ENCODE measurements around the gene SNIP1.
"Not testable (repeated sequence)": the region's sequence is repeated elsewhere in the genome, so short reads cannot be mapped to it uniquely, and the experiment has no call there.

SNIP1 gene

GRCh38 chr1:37553927-37554808, at the start of gene SNIP1:
SNIP1 (minus strand) TSS chr1:37554293; CDS start chr1:37554229, 64 bp downstream.
- peak within 1 kb of the TSS; percentile 90 to 98 for H3K4me3 Mint-ChIP-seq
- peak; percentile 90 for DNase-seq
- H3K4me1 Mint-ChIP-seq: peaks cover 22 to 46% of the 10 kb centered on the region in 2 donors
- peak; percentile 98 to 99 for ATAC-seq (replicated peaks)
- peaks cover 5 to 11% of the 10 kb centered on the region in 2 donors for H3K27me3 Mint-ChIP-seq
- H3K9me3 Mint-ChIP-seq: no peaks in the 10 kb centered on the region
- peaks cover 22 to 26% of the 10 kb centered on the region in 2 donors for H3K36me3 Mint-ChIP-seq
- peak within 1 kb of the TSS; percentile 96 for H3K27ac Mint-ChIP-seq

- no peaks in the 10 kb centered on the region for H3K36me3 Mint-ChIP-seq
- H3K4me3 Mint-ChIP-seq: peak overlapping the region in 1 of 2 donors; percentile 63
- H3K9me3 Mint-ChIP-seq: no peaks in the 10 kb centered on the region
- peak; percentile 25 for DNase-seq
- peak; percentile 76 to 77 for ATAC-seq (replicated peaks)
- no peak overlapping the region for H3K27ac Mint-ChIP-seq
- peaks cover 6 to 7% of the 10 kb centered on the region in 2 donors for H3K4me1 Mint-ChIP-seq
- peaks cover 19 to 22% of the 10 kb centered on the region in 2 donors for H3K27me3 Mint-ChIP-seq
Measured at GRCh38 chr1:37602750-37603694, 48.9 kb upstream of the SNIP1 start.

- DNase-seq (no peak), ATAC-seq (replicated peaks) (no peak)
- no peak overlapping the region for H3K27ac Mint-ChIP-seq
- peaks cover 6 to 9% of the 10 kb centered on the region in 2 donors for H3K4me1 Mint-ChIP-seq
- no peaks in the 10 kb centered on the region for H3K36me3 Mint-ChIP-seq
- peaks cover 19 to 22% of the 10 kb centered on the region in 2 donors for H3K27me3 Mint-ChIP-seq
- H3K9me3 Mint-ChIP-seq: no peaks in the 10 kb centered on the region
- H3K4me3 Mint-ChIP-seq: no peak overlapping the region
Measured at GRCh38 chr1:37601441-37601840, 47.3 kb upstream of the SNIP1 start.

GRCh38 chr1:37599940-37600339, 45.8 kb upstream of the SNIP1 start:
- Mint-ChIP-seq H3K9me3 (no peaks in the 10 kb centered on the region), H3K36me3 (peaks cover 6% of the 10 kb centered on the region in 2 donors), H3K4me3 (no peak overlapping the region), H3K27me3 (peaks cover 11 to 15% of the 10 kb centered on the region in 2 donors), H3K4me1 (peaks cover 18 to 20% of the 10 kb centered on the region in 2 donors), H3K27ac (no peak overlapping the region)
- DNase-seq: no peak
- ATAC-seq (replicated peaks): no peak

GRCh38 chr1:37596182-37596667, 42.1 kb upstream of the SNIP1 start:
- H3K36me3 Mint-ChIP-seq: peaks cover 9 to 12% of the 10 kb centered on the region in 2 donors
- no peaks in the 10 kb centered on the region for H3K27me3 Mint-ChIP-seq
- DNase-seq: no peak
- peaks cover 17% of the 10 kb centered on the region in 2 donors for H3K4me1 Mint-ChIP-seq
- H3K27ac Mint-ChIP-seq: peak overlapping the region; percentile 99
- ATAC-seq (replicated peaks): peak; percentile 0 to 4
- peak overlapping the region; percentile 99 to 100 for H3K4me3 Mint-ChIP-seq
- H3K9me3 Mint-ChIP-seq: no peaks in the 10 kb centered on the region

- Mint-ChIP-seq H3K27me3 (no peaks in the 10 kb centered on the region), H3K36me3 (peaks cover 9 to 17% of the 10 kb centered on the region in 2 donors), H3K4me3 (peak within 1 kb of the TSS; percentile 99 to 100)
Measured at GRCh38 chr1:37595440-37596181, 41.5 kb upstream of the SNIP1 start, which contains the start of gene GNL2. GNL2 (minus strand) TSS chr1:37595937; CDS start chr1:37595822, 115 bp downstream.

GRCh38 chr1:37593726-37594125, 39.6 kb upstream of the SNIP1 start:
- H3K27ac Mint-ChIP-seq: no peak overlapping the region
- H3K4me1 Mint-ChIP-seq: peaks cover 17% of the 10 kb centered on the region in 2 donors
- ATAC-seq (replicated peaks) (no peak), DNase-seq (no peak)
- no peak overlapping the region for H3K4me3 Mint-ChIP-seq
- no peaks in the 10 kb centered on the region for H3K27me3 Mint-ChIP-seq
- no peaks in the 10 kb centered on the region for H3K9me3 Mint-ChIP-seq
- peaks cover 18 to 26% of the 10 kb centered on the region in 2 donors for H3K36me3 Mint-ChIP-seq

More at GRCh38 chr1:37595440-37596181, 41.5 kb upstream of the SNIP1 start, which contains the start of gene GNL2:
- DNase-seq (peak; percentile 96), ATAC-seq (replicated peaks) (peak; percentile 98 to 100)
- H3K27ac Mint-ChIP-seq: peak within 1 kb of the TSS; percentile 99
- H3K4me1 Mint-ChIP-seq: peaks cover 17% of the 10 kb centered on the region in 2 donors
- no peaks in the 10 kb centered on the region for H3K9me3 Mint-ChIP-seq

- Mint-ChIP-seq H3K4me1 (peaks cover 0 to 5% of the 10 kb centered on the region in 2 donors), H3K9me3 (no peaks in the 10 kb centered on the region), H3K36me3 (peaks cover 19 to 44% of the 10 kb centered on the region in 2 donors), H3K4me3 (no peak overlapping the region), H3K27ac (no peak overlapping the region), H3K27me3 (no peaks in the 10 kb centered on the region)
- no peak for DNase-seq
- no peak for ATAC-seq (replicated peaks)
Measured at GRCh38 chr1:37588939-37589338, 34.8 kb upstream of the SNIP1 start.

GRCh38 chr1:37584544-37584943, 30.5 kb upstream of the SNIP1 start:
- H3K9me3 Mint-ChIP-seq; H3K4me3 Mint-ChIP-seq; ATAC-seq (replicated peaks); H3K27me3 Mint-ChIP-seq; H3K4me1 Mint-ChIP-seq; H3K27ac Mint-ChIP-seq; DNase-seq: not testable (repeated sequence)
- peaks cover 32 to 56% of the 10 kb centered on the region in 2 donors for H3K36me3 Mint-ChIP-seq

GRCh38 chr1:37575692-37576091, 21.6 kb upstream of the SNIP1 start:
- H3K9me3 Mint-ChIP-seq: no peaks in the 10 kb centered on the region
- peaks cover 5 to 6% of the 10 kb centered on the region in 2 donors for H3K4me1 Mint-ChIP-seq
- DNase-seq (no peak), ATAC-seq (replicated peaks) (no peak)
- peak overlapping the region; percentile 25 for H3K27ac Mint-ChIP-seq
- no peaks in the 10 kb centered on the region for H3K27me3 Mint-ChIP-seq
- peaks cover 41 to 71% of the 10 kb centered on the region in 2 donors for H3K36me3 Mint-ChIP-seq
- no peak overlapping the region for H3K4me3 Mint-ChIP-seq

GRCh38 chr1:37574834-37575480, 20.9 kb upstream of the SNIP1 start:
- Mint-ChIP-seq H3K27ac (no peak overlapping the region), H3K36me3 (peaks cover 43 to 69% of the 10 kb centered on the region in 2 donors), H3K4me1 (peaks cover 5 to 6% of the 10 kb centered on the region in 2 donors)

GRCh38 chr1:37570528-37571334, 16.6 kb upstream of the SNIP1 start:
- Mint-ChIP-seq H3K4me3 (no peak overlapping the region), H3K9me3 (no peaks in the 10 kb centered on the region), H3K27ac (no peak overlapping the region), H3K27me3 (no peaks in the 10 kb centered on the region), H3K36me3 (peaks cover 59 to 77% of the 10 kb centered on the region in 2 donors), H3K4me1 (peaks cover 4 to 5% of the 10 kb centered on the region in 2 donors)
- no peak for ATAC-seq (replicated peaks)
- DNase-seq: no peak

More at GRCh38 chr1:37574834-37575480, 20.9 kb upstream of the SNIP1 start:
- peak; percentile 46 to 67 for ATAC-seq (replicated peaks)
- no peaks in the 10 kb centered on the region for H3K9me3 Mint-ChIP-seq
- no peaks in the 10 kb centered on the region for H3K27me3 Mint-ChIP-seq
- no peak for DNase-seq
- no peak overlapping the region for H3K4me3 Mint-ChIP-seq
